ENCODE measurements around the gene KHDRBS2.

DNA sequence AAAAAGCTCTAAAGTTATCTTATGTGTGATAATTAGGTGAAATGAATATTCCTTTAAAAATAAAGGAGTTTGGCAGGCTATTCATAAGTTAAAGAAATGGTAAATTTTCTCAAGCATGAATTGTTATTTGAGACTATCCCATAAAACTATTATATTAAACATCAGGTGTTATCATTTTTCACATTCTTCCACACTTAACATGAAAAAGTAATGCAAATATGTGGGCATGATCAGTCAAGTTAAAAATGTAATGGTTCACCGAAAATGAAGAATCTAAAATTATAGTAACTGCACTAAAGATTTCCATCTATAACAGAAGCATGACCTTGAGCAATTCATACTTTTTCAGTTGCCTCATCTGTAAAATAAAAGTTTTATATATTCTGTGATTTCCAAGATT is 110.8 kb downstream of the KHDRBS2 start:
- TF ChIP-seq CTCF (conservative IDR thresholded peaks at IDR 0.05): no peak
- TF ChIP-seq EZH2 (IDR thresholded peaks at IDR 0.05; ENCODE audit: low read depth): no peak

Measured in PC-9 (cell line).